Stimulated activated CD8-positive, alpha-beta memory T cell treated with anti-CD3 and anti-CD28 coated beads, Interleukin-4, amount 100 ng/mL, for 24 hours (primary cell): Measurements from ENCODE around the gene SH3BP5.
A peak's percentile ranks its signal among the peaks of the same experiment; 100 is the strongest.

Source experiments
- DNase-seq: peaks from one replicate; pipeline ENCODE4 v3.0.0-alpha.2; 2020; ENCODE audit warnings: low read depth

SH3BP5 gene

DNA sequence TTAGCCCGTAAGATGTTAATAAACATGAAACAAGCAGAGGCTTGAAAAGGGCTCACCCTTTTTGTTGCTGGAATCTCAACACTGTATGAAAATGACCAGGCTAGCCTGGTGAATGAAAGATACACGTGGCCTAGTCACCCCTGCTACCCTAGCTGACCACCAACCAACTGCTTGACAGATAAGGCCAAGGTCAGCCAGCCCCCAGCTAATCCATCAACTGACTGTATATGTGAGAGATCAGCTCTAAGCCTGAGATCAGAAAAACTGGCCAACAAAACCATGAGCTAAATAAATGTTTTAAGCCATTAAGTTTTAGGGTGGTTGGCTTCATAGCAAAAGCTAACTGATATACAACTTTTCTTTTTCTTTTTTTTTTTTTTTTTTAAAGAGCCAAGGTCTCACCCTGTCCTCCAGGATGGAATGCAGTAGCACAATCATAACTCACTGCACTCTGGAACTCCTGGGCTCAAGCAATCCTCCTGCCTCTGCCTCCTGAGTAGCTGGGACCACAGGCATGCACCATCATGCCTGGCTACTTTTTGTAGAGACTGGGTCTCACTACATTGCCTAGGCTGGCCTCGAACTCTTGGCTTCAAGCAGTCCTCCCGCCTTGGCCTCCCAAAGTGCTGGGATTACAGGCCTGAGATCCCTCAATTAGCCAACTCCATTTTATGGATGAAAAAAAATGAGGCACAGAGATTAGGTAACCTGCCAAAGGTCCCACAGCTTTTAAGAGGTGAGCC, 34.6 kb downstream of the SH3BP5 start:
- DNase-seq, result no peak

GRCh38 chr3:15295506-15295905, 36.9 kb downstream of the SH3BP5 start:
- DNase-seq, result no peak

DNA sequence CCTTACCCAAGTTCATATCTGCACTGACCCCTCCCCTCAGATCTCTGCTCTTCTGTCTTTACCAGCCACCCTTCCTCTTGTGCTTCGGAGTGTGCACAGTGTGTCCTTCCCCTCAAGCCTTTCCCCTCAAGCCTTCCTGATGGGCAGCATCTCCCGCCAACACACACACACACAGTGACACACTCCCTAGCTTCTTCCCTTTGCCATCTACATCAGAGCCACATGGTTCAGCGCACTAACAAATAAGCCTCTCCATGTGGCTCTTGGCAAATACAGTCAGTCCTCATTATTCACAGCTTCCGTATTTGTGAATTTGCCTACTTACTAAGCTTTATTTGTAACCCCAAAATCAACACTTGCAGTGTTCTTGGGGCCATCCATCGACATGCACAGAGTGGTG, 37.5 kb downstream of the SH3BP5 start:
- no peak for DNase-seq

GRCh38 chr3:15292765-15293522, 39.4 kb downstream of the SH3BP5 start:
- DNase-seq, result no peak

DNA sequence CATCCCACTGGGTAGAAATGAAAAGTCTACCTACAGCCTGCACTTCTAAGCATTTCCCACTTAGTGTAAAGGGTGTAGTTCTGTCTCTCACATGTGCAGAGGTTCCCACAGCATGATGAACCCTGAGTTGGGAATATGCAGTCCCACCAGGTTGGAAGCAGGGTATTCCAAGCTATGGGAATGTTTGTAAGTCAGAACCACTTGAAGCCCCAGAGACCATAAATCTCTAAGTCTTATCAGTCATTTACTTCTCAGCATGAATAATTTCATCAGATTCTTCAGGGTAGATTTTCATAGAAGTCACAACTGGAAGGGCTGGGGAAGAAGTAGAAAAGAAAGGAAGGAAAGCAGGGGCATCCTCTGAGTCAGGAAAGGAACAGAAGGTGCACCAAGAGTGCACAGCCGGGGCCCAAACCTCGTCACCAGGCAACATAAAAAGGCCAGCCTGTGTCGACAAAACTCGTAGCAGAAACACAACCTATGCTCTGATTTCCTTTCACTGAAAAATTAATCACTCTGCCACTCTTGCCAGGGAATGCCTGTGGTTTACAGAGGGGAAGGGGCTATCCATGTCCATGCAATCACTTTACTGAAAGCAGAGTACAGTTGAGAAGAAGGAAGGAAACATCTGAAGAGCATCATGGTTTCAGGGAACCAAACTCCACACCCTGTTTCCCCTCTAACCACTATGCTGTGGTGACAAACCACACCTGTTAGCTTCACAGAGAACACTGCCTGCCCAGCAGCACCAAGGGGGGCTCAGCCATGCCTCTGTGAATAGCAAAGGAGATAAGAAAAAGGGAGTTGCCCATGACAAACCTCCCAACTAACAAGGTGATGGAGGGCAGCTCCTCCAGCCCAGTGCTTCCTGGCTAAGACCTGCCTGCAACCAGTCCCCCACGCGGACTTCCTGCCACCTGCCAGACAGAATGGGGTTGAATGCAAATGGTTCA, 40.5 kb downstream of the SH3BP5 start:
- peak; percentile 44 for DNase-seq

- DNase-seq, result no peak
These were observed 41.6 kb downstream of the SH3BP5 start for GRCh38 chr3:15290736-15291135.

DNA sequence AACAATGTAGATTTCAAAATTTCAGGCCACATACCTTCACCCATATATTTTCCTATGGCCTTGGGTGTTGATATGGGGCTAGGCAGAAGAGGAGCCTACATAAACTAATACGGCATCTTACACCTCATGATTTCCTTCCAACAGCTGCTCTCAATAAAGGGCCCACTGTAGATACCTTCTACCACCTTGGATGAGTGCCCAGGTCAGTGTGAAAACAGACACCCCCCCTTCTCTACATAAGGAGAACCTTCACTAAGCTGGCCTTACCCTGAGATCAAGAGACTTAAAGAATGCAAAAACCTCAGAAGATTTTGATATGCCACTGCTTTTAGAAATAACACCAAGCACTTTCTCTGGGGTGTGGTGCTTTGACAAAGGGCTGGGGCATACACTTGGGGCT, 42.7 kb downstream of the SH3BP5 start:
- no peak for DNase-seq

- no peak for DNase-seq
These were observed 43.9 kb downstream of the SH3BP5 start for GRCh38 chr3:15288331-15289035.

- DNase-seq, result no peak
These were observed 44.6 kb downstream of the SH3BP5 start for GRCh38 chr3:15287565-15288330.

- DNase-seq, result no peak
These were observed 46.4 kb downstream of the SH3BP5 start for GRCh38 chr3:15286022-15286421.

DNA sequence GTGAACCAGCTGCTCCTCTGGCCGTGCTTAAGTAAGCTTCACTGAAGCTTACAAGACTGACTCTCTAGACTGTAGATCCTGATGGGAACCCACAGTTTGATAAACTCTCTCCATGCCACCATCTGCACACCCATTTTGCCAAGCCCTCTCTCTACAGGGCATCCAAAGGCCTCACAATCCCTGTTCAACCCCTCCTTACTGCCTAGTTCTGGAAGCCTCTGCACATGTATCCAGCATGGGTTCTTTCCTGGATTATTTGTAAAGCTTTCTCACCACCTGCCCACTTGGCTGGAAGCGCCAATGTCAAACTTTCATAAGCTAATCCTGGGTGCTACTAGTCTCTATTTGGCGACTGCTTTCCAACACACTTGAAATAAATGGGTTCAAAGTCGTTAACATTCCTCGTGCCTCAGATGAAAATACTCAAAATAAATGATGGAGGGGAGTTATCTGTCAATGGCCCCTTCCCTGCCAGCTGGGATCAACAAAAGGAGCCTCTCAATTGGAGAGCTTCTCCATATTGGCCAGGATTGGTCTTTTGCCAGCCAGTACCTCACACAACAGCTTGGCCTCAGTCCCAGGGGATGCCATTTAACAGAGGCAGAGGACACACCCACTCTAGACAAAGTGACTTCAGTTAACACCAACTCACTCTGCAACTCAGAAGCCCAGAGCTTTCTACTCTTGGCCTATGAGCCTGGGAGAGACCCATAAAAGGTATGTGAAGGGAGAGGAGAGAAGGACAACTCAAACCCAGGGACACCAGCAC, 48.1 kb downstream of the SH3BP5 start:
- no peak for DNase-seq

DNA sequence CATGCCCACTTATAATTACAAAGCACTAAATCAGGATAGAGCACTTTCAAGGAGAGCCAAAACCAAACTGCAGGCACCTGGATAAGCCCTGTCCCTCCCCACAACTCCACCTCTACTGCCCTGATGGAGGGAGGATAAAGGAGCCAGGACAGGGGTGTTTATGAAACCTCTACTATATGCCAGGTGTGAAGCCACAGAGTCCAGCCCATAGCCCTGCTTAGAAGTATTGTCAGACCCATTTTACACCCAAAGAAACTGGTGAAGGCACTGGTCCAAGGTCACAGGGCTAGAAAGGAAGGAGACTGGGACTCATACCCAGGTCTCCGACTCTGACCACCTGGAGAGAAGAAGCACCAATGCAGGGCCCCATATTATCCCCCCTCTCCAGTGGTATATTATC, 48.7 kb downstream of the SH3BP5 start:
- DNase-seq, result no peak

GRCh38 chr3:15281817-15282216, 50.6 kb downstream of the SH3BP5 start:
- no peak for DNase-seq

- no peak for DNase-seq
These were observed 51.4 kb downstream of the SH3BP5 start for GRCh38 chr3:15280853-15281532.

GRCh38 chr3:15279671-15280402, 52.5 kb downstream of the SH3BP5 start:
- no peak for DNase-seq

- DNase-seq, result no peak
These were observed 53.2 kb downstream of the SH3BP5 start for GRCh38 chr3:15279205-15279604.

- no peak for DNase-seq
These were observed 54.4 kb downstream of the SH3BP5 start for GRCh38 chr3:15277861-15278500.

DNA sequence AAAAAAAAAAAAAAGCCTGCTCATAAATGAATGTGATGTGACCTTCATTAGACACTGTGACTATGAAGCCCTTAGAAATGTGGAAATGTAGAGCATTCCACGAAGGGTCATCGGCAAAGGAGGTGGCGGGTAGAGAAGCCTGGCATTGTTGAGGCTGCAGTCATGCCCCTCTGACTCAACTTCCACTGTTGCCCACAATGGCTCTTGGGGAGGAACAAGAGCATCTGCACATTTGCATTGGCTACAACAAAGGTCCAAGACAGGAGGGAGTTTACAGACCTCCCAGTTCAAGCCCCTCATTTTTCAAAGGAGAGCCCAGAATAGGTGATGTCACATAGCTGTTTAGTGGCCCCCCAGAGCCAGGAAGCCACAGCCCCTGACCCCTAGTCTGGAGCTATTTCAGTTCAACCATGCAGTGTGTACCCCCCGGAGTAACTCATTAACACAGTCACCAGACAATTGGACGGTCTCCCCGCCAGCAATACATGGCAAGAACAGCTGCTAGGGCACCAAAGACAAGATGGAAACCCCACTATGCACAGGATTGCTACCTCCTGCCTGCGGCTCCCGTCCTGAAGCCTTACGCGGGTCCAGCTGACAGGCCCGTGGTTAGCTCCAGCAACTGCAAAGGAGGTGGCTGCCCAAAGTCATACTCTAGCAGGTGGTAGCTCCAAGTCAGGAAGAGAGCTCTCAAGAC, 56.2 kb downstream of the SH3BP5 start:
- no peak for DNase-seq
